GM12892 (cell line): ENCODE measurements around the gene HERC3.

Experiments
- DNase-seq: peaks from one replicate; pipeline ENCODE4 v3.0.0; 2011; ENCODE audit not compliant: insufficient read length
- FAIRE-seq: peaks from 2 replicates; lab custom pipeline; 2011; peaks lifted over from hg19 to GRCh38; lab: Jason Lieb, UNC
- POLR2A ChIP-seq: IDR thresholded peaks from 2 replicates; pipeline ENCODE4 v1.6.1; 2011; ENCODE audit warnings: low read depth, low read length, control low read depth
- POLR2AphosphoS5 ChIP-seq: IDR thresholded peaks from 2 replicates; pipeline ENCODE4 v1.6.1; 2011; ENCODE audit warnings: low read depth, low read length, control low read depth
- TAF1 ChIP-seq: IDR thresholded peaks from 2 replicates; pipeline ENCODE4 v1.6.1; 2011; ENCODE audit warnings: low read depth, mild to moderate bottlenecking, control low read depth, low read length, borderline replicate concordance

HERC3 gene

DNA sequence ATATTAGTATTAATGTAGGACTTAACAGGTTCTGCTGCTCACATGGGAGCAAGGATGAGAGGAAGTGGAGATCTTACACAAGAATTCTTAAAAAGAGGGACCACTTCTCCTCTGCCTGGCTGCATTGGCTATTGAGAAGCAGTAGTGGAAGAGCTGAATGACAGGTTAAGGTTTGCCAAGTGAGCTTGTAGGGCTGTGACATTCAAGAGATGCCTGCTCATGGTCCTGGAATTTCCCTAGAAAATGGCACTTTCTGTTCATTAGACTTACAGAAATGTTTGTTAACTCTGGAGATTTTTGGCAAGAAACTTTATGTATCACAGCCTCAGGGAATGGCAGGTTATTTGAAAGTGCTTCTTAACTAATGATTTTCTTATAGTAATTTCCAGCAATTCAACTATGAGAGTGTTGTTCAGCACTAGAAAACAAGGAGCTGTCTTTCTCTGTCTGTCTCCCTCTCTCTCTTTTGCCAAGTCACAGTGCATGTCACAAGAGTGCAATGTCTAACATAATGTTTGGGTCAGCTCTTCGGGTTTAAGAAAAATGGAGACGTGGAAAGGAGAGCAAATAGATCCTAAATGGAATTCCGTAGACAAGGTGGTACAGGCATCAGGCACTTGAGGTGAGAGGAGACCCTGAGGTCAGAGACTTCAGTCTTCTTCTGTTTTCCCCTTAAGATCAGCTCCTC is 113.7 kb downstream of the HERC3 start:
- FAIRE-seq, result no peak
- DNase-seq, result no peak
- no peak for TF ChIP-seq POLR2A
- TF ChIP-seq POLR2AphosphoS5, result no peak
- TF ChIP-seq TAF1, result no peak

DNA sequence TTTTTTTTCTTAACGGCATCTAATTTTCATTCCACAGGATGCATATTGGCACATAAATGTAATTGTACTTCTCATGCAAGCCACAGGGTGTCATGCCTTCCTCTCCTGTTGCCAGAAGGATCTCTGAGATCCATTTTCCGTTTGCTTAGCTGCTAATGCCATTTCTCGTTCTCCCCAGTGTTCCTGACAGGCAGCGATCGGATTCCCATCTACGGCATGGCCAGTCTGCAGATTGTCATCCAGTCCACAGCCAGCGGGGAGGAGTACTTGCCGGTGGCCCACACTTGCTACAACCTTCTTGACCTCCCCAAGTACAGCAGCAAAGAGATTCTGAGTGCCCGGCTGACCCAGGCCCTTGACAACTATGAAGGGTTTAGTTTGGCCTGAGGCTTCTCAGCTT is 114.3 kb downstream of the HERC3 start:
- DNase-seq (no peak), FAIRE-seq (no peak)
- TF ChIP-seq POLR2A (no peak), TAF1 (no peak), POLR2AphosphoS5 (no peak)

DNA sequence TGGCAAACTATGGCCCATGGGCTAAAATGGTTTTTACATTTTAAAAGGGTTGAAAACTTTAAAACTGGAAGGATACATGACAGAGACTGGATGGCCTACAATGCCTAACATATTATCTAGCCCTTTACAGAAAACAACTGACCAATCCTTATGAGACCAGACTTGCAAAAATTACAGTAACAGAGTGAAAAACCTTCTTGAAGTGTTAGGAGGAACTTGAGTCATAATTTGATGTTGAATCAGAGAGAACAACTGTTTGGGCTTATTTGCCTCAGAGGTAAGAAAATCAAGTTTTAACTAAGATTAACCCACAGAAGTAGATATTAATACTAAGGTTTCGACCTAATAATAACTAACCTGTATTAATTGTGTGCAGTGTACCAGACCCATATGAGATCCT is 117.7 kb downstream of the HERC3 start:
- TF ChIP-seq TAF1 (no peak), POLR2A (no peak), POLR2AphosphoS5 (no peak)
- peak; percentile 44 for FAIRE-seq

DNA sequence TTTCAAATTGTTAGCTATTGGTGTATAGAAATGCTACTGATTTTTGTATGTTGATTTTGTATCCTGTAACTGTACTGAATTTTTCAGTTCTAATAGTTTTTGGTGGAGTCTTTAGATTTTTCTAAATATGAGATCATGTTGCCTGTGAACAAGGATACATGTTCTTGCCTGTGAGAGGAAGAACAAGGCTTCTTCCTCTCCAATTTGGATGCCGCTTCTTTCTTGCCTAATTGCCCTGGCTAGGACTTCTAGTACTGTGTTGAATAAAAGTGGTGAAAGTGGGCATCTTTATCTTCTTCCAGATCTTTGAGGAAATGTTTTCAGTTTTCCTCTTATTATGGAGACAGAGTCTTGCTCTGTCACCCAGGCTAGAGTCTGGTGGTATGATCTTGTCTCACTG is 121.5 kb downstream of the HERC3 start:
- TF ChIP-seq POLR2A (no peak), POLR2AphosphoS5 (no peak), TAF1 (no peak)
- no peak for FAIRE-seq

More for the DNA sequence above, 117.7 kb downstream of the HERC3 start:
- DNase-seq, result no peak

GRCh38 chr4:88718098-88718497 is 125.8 kb downstream of the HERC3 start:
- no peak for DNase-seq
- no peak for FAIRE-seq
- TF ChIP-seq POLR2AphosphoS5 (no peak), TAF1 (no peak), POLR2A (no peak)

More for the DNA sequence above, 121.5 kb downstream of the HERC3 start:
- no peak for DNase-seq

DNA sequence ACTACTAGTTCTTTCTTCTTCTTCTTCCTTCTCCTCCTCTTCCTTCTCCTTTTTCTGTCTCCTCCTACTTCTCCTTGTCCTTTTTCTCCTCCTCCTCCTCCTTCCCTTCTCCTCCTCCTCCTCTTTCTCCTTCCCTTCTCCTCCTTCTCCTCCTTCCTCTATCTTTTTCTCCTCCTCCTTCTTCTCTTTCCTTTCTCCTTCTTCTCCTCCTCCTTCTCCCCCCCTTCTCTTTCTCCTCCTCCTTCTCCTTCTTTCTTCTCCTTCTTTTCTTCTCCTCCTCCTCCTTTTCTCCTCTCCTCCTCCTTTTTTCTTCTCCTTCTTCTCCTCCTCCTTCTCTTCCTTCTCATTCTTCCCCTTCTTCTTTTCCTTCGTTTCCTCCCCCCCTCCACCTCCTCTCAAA is 127.1 kb downstream of the HERC3 start:
- TF ChIP-seq POLR2A (no peak), TAF1 (no peak), POLR2AphosphoS5 (no peak)
- FAIRE-seq (no peak), DNase-seq (no peak)

DNA sequence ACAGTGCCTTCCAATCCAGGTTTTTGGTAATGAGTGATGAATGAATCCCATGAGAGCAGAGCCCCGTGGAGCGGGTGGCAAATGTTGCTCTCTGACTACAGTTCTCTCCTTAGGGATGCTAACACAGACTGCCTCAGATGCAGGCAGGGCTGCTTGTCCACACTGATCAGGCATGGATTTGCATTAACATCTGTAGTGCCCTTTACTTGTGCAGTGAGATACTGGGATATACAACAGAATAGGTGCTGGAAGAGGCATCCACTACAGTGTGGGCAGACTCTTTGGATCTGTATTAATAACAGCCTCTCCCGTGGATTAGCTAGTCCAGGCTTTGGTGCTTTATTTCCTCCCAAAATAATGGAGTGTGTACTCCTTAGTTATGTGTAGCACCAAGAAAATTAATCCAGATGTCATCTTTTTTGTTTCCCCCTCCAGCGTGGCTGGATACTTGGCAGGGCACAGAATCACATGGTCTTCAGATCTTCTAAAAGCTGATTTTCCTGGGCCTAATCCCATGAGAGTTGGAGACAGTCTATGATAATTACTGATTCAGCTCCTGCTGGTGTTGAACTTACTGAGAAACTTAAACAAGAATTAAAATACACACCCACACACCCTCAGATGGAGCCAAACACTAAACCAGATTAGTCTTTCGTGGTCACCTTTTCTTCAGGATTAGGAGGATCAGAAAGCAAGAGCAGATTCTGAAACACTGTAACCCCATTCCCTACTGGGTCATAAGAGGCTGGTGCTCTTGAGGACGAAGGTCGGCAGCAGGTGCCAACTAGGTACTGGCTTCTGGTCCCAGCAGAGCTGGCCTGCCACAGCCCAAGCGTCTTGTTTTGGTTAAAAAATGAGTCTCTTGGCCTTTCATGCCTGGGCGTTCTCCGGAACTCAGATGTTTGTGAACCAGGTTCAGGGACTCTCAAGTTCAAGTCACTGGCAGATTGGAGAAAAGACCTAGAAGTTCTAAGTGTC is 128.5 kb downstream of the HERC3 start:
- TF ChIP-seq TAF1, result no peak
- no peak for TF ChIP-seq POLR2A
- no peak for TF ChIP-seq POLR2AphosphoS5
- no peak for FAIRE-seq

DNA sequence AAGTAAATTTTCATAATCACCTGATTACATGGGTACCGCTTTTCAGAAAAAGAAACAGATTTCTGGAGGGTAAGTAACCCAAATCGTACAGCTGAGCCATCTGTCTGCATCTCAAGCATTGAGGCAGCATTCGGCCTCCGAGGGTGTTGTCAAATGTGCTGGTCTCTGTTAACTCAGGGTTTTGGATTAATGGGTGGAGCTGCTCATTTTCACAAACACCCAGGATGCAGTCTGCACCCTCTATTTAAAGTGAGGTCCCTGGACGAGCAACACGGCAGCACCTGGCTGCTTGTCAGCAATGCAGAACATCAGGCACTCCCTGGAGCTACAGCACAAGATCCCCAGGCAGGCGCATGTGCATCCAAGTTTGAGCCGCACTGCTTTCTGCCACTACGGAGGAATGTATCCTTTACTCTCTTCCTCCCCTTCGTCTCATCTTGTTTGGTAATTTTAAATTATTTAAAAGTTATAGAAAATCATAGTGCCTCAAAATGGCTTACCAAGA is 130.0 kb downstream of the HERC3 start:
- TF ChIP-seq POLR2A, result no peak
- TF ChIP-seq POLR2AphosphoS5, result no peak
- TF ChIP-seq TAF1, result no peak
- no peak for FAIRE-seq

More for the DNA sequence above, 128.5 kb downstream of the HERC3 start:
- no peak for DNase-seq

GRCh38 chr4:88722828-88723227 is 130.5 kb downstream of the HERC3 start:
- FAIRE-seq (no peak), DNase-seq (no peak)
- no peak for TF ChIP-seq POLR2AphosphoS5
- no peak for TF ChIP-seq TAF1
- no peak for TF ChIP-seq POLR2A

More for the DNA sequence above, 130.0 kb downstream of the HERC3 start:
- DNase-seq, result no peak

GRCh38 chr4:88724406-88724805 is 132.1 kb downstream of the HERC3 start:
- TF ChIP-seq POLR2A (no peak), TAF1 (no peak), POLR2AphosphoS5 (no peak)
- FAIRE-seq (no peak), DNase-seq (no peak)

GRCh38 chr4:88725143-88725542 is 132.9 kb downstream of the HERC3 start:
- no peak for TF ChIP-seq TAF1
- no peak for TF ChIP-seq POLR2A
- TF ChIP-seq POLR2AphosphoS5, result no peak
- peak; percentile 5 for FAIRE-seq
- no peak for DNase-seq
